CD14-positive monocyte (primary cell): ENCODE results near the gene RERE. TPM values are rescaled to one million over a fixed set of nuclear protein-coding genes. Genes with fewer than 3 reads are reported as not detected.

Experiments
- DNase-seq, 3 donors: peaks; one replicate each; pipeline ENCODE4 v3.0.0-alpha.2; 2011 to 2022
- H2AFZ ChIP-seq: 2 replicates; pipeline ENCODE4 v1.6.0; 2012; ENCODE audit warnings: mild to moderate bottlenecking, low read depth, low read length, inconsistent platforms; ENCODE audit not compliant: insufficient read depth, poor library complexity, severe bottlenecking
- H3K27ac ChIP-seq, 2 donors: 1 replicate in 1 of 2; 2 replicates in 1 of 2; pipeline ENCODE4 v1.5.1; 2012 to 2013; ENCODE audit warnings: low read length in 2 of 2, control low read depth in 1 of 2, inconsistent platforms in 1 of 2, low read depth in 1 of 2, mild to moderate bottlenecking in 1 of 2
- H3K27me3 ChIP-seq, 2 donors: one replicate each; pipeline versions ENCODE4 v1.6.0 to v1.6.1; 2011 to 2013; ENCODE audit warnings: low read length in 2 of 2; ENCODE audit not compliant: control insufficient read depth in 2 of 2, insufficient read depth in 2 of 2
- H3K36me3 ChIP-seq, 2 donors: replicated peaks in 1 of 2; 1 replicate in 1 of 2; 2 replicates in 1 of 2; pipeline versions ENCODE4 v1.5.1 to v1.6.1; 2012 to 2013; ENCODE audit warnings: low read length in 2 of 2, control low read depth in 1 of 2, inconsistent platforms in 1 of 2, mild to moderate bottlenecking in 1 of 2; ENCODE audit not compliant: insufficient read depth in 2 of 2, control insufficient read depth in 1 of 2
- H3K4me1 ChIP-seq, 2 donors: 1 replicate in 1 of 2; 2 replicates in 1 of 2; pipeline versions ENCODE4 v1.5.1 to v1.6.1; 2012 to 2013; ENCODE audit warnings: low read length in 2 of 2, control low read depth in 1 of 2, inconsistent platforms in 1 of 2, mild to moderate bottlenecking in 1 of 2, moderate library complexity in 1 of 2; ENCODE audit not compliant: insufficient read depth in 2 of 2, control insufficient read depth in 1 of 2
- H3K4me2 ChIP-seq: replicated peaks from 2 replicates; pipeline ENCODE3; 2012; ENCODE audit warnings: low read length, moderate library complexity, mild to moderate bottlenecking; ENCODE audit not compliant: poor library complexity, severe bottlenecking; ENCODE audit errors: extremely low read depth
- H3K4me3 ChIP-seq, 3 experiments: fragments of 200-600 bp in 1 of 3; sonication (generic) in 1 of 3; replicated peaks in 1 of 3; 1 replicate in 2 of 3; 2 replicates in 1 of 3; pipeline ENCODE4 v1.5.1; 2011 to 2013; ENCODE audit warnings: low read length in 3 of 3, mild to moderate bottlenecking in 3 of 3, control low read depth in 2 of 3, low read depth in 2 of 3, inconsistent platforms in 1 of 3, moderate library complexity in 1 of 3
- H3K79me2 ChIP-seq: 2 replicates; pipeline ENCODE4 v1.6.0; 2012; ENCODE audit warnings: mild to moderate bottlenecking, control low read depth, inconsistent platforms, low read length, moderate library complexity; ENCODE audit not compliant: insufficient read depth
- H3K9ac ChIP-seq: 2 replicates; pipeline ENCODE4 v1.6.0; 2017; ENCODE audit warnings: low read length, mild to moderate bottlenecking; ENCODE audit not compliant: insufficient read depth, poor library complexity, severe bottlenecking
- H3K9me3 ChIP-seq, 2 donors: replicated peaks in 1 of 2; 1 replicate in 1 of 2; 2 replicates in 1 of 2; pipeline versions ENCODE4 v1.5.1 to v1.6.1; 2012 to 2013; ENCODE audit warnings: low read length in 2 of 2, control low read depth in 1 of 2; ENCODE audit not compliant: control insufficient read depth in 1 of 2, insufficient read depth in 1 of 2
- H4K20me1 ChIP-seq: 2 replicates; pipeline ENCODE4 v1.6.0; 2012; ENCODE audit warnings: mild to moderate bottlenecking, low read length, control low read depth, moderate library complexity; ENCODE audit not compliant: insufficient read depth
- H3K27ac Mint-ChIP-seq, 7 donors: one replicate each; pipeline ENCODE4 v1.8.0; 2020; ENCODE audit warnings: mild to moderate bottlenecking in 7 of 7, mixed read lengths in 7 of 7, moderate library complexity in 6 of 7, inconsistent platforms in 2 of 7
- H3K27me3 Mint-ChIP-seq, 3 donors: one replicate each; pipeline ENCODE4 v1.8.0; 2021 to 2022; ENCODE audit warnings: low read depth in 3 of 3, mild to moderate bottlenecking in 3 of 3, mixed read lengths in 3 of 3, moderate library complexity in 3 of 3, inconsistent platforms in 1 of 3
- H3K36me3 Mint-ChIP-seq, 2 donors: one replicate each; pipeline ENCODE4 v1.8.0; 2020; ENCODE audit warnings: mixed read lengths in 2 of 2, inconsistent platforms in 1 of 2, mild to moderate bottlenecking in 1 of 2
- H3K4me1 Mint-ChIP-seq: one replicate; pipeline ENCODE4 v1.8.0; 2020; ENCODE audit warnings: mild to moderate bottlenecking, mixed read lengths
- H3K4me3 Mint-ChIP-seq, 2 donors: one replicate each; pipeline ENCODE4 v1.8.0; 2020; ENCODE audit warnings: mild to moderate bottlenecking in 2 of 2, mixed read lengths in 2 of 2, moderate library complexity in 1 of 2
- H3K9me3 Mint-ChIP-seq, 7 donors: one replicate each; pipeline ENCODE4 v1.8.0; 2020 to 2022; ENCODE audit warnings: mixed read lengths in 7 of 7, mild to moderate bottlenecking in 6 of 7, moderate library complexity in 6 of 7, inconsistent platforms in 2 of 7
- CTCF ChIP-seq: fragments of 200-600 bp; IDR thresholded peaks from one replicate; pipeline ENCODE4 v1.8.0; 2022; ENCODE audit warnings: antibody characterized with exemption, mild to moderate bottlenecking
- WGBS: methylation state at CpG from one replicate; pipeline ENCODE4 v1.1.5; 2013; ENCODE audit warnings: missing lambda C conversion rate; ENCODE audit not compliant: insufficient coverage; 5-methylcytosine and 5-hydroxymethylcytosine counted together
- intact Hi-C, 2 donors: fragments of 100-400 bp; cut with micrococcal nuclease; formaldehyde crosslinking; loops; one replicate each; pipeline versions ENCODE4 v1.15.0 to v1.15.1; 2023
- polyA plus RNA-seq, 3 donors: library from polyadenylated mRNA; depleted of rRNA in 1 of 3; unstranded in 2 of 3; stranded (reverse) in 1 of 3; fragments of 300-500 nt in 2 of 3; fragments of >200 nt in 1 of 3; fragmentation: Illumina TruSeq in 2 of 3; gene quantifications; 1 replicate in 2 of 3; 2 replicates in 1 of 3; pipeline ENCODE4 v1.2.3, GENCODE V29; 2012 to 2021

RERE gene
- polyA plus RNA-seq, 3 donors, result 1.2 to 19.4 (median 3.8) TPM

GRCh38 chr1:8813016-8813763 is 4.2 kb downstream of the RERE start:
- Mint-ChIP-seq H3K9me3 (no peaks in the 10 kb centered on the region), H3K36me3 (no peaks in the 10 kb centered on the region), H3K27me3 (peaks cover 0 to 2% (median 1%) of the 10 kb centered on the region in 3 donors), H3K4me1 (peaks cover 24% of the 10 kb centered on the region), H3K4me3 (no peak overlapping the region), H3K27ac (no peak overlapping the region)
- Histone ChIP-seq H3K27me3 (no peaks in the 10 kb centered on the region), H2AFZ (no peak overlapping the region), H3K9me3 (no peaks in the 10 kb centered on the region), H3K79me2 (peaks cover 38% of the 10 kb centered on the region), H3K36me3 (no peaks in the 10 kb centered on the region), H4K20me1 (no peaks in the 10 kb centered on the region), H3K4me3 (no peak overlapping the region), H3K4me1 (peaks cover 11 to 26% of the 10 kb centered on the region in 2 donors), H3K9ac (no peak overlapping the region), H3K4me2 (no peak overlapping the region), H3K27ac (no peak overlapping the region)
- no peak for TF ChIP-seq CTCF
- DNase-seq, result no peak
- intact Hi-C loops, result no loop called here
- no CpG with 5 or more reads among the region's 6 CpGs for WGBS

- no peaks in the 10 kb centered on the region for H3K27me3 ChIP-seq
- no peaks in the 10 kb centered on the region for H3K9me3 ChIP-seq
- H2AFZ ChIP-seq, result no peak overlapping the region
- no peaks in the 10 kb centered on the region for H4K20me1 ChIP-seq
- H3K4me1 ChIP-seq, result peaks cover 11 to 24% of the 10 kb centered on the region in 2 donors
- peaks cover 0 to 3% of the 10 kb centered on the region in 2 donors for H3K36me3 Mint-ChIP-seq
- no peak overlapping the region for H3K9ac ChIP-seq
- no peak overlapping the region for H3K4me2 ChIP-seq
- H3K36me3 ChIP-seq, result no peaks in the 10 kb centered on the region
- H3K79me2 ChIP-seq, result peaks cover 39% of the 10 kb centered on the region
- no peak overlapping the region for H3K4me3 ChIP-seq
- H3K4me3 Mint-ChIP-seq, result no peak overlapping the region
- no peak overlapping the region for H3K27ac Mint-ChIP-seq
- H3K4me1 Mint-ChIP-seq, result peaks cover 23% of the 10 kb centered on the region
- H3K27me3 Mint-ChIP-seq, result peaks cover 0 to 1% (median 0%) of the 10 kb centered on the region in 3 donors
- WGBS, result 83% methylated on average over 1 of the region's 6 CpGs
- no peak overlapping the region for H3K27ac ChIP-seq
- no peak for DNase-seq
- TF ChIP-seq CTCF, result no peak
- intact Hi-C loops, result no loop called here
- no peaks in the 10 kb centered on the region for H3K9me3 Mint-ChIP-seq
These were observed 5.4 kb downstream of the RERE start for GRCh38 chr1:8812081-8812480.
